Upper lobe of right lung (tissue), 1 donor: ENCODE data around the gene TRHDE. TPM values are rescaled to one million over a fixed set of nuclear protein-coding genes. Genes with fewer than 3 reads are reported as not detected.
"Not testable (repeated sequence)": the region's sequence is repeated elsewhere in the genome, so short reads cannot be mapped to it uniquely, and the experiment has no call there.

Experiments
- ATAC-seq: fragments of 200-7000 bp; cut with Tn5 transposase; one replicate; pipeline ENCODE4 v1.9.1; 2020; ENCODE audit warnings: mild to moderate bottlenecking, moderate library complexity
- DNase-seq: peaks from one replicate; pipeline ENCODE4 v3.0.0-alpha.2; 2020
- H3K27ac ChIP-seq: fragments of 200-600 bp; one replicate; pipeline ENCODE4 v1.8.0; 2022
- H3K27me3 ChIP-seq: fragments of 200-600 bp; one replicate; pipeline ENCODE4 v1.8.0; 2022; ENCODE audit warnings: mild to moderate bottlenecking
- H3K36me3 ChIP-seq: fragments of 200-600 bp; one replicate; pipeline ENCODE4 v1.8.0; 2022
- H3K4me1 ChIP-seq: fragments of 200-600 bp; one replicate; pipeline ENCODE4 v1.8.0; 2022
- H3K4me3 ChIP-seq: fragments of 200-600 bp; one replicate; pipeline ENCODE4 v1.8.0; 2022; ENCODE audit warnings: mild to moderate bottlenecking
- H3K9me3 ChIP-seq: fragments of 200-600 bp; one replicate; pipeline ENCODE4 v1.8.0; 2022
- CTCF ChIP-seq: fragments of 200-600 bp; IDR thresholded peaks from one replicate; pipeline ENCODE4 v1.8.0; 2022; ENCODE audit warnings: antibody characterized with exemption
- intact Hi-C: fragments of 100-400 bp; cut with DNase I; formaldehyde crosslinking; loops from one replicate; pipeline ENCODE4 v1.11.0; 2022
- total RNA-seq: library from RNA; stranded (reverse); fragmentation: NEBNext Ultra II Directional; extraction: Animal tissue kit (Norgen Biotek cat#: 25700); gene quantifications from one replicate; pipeline ENCODE4 v1.2.1, GENCODE V29; 2021
- donor health status: DM: no; HTN: yes; CAD: no; lungs with severe emphysema.

Gene TRHDE
- total RNA-seq, 1 donor from 2014 or later: 7.3 TPM

- Histone ChIP-seq H3K4me1 (no peaks in the 10 kb centered on the region), H3K4me3 (no peak overlapping the region), H3K27me3 (no peaks in the 10 kb centered on the region), H3K27ac (no peak overlapping the region), H3K36me3 (no peaks in the 10 kb centered on the region), H3K9me3 (no peaks in the 10 kb centered on the region)
- no peak for DNase-seq
- intact Hi-C loops: no loop called here
- no peak for TF ChIP-seq CTCF
- no peak for ATAC-seq
These were observed 346.6 kb downstream of the TRHDE start for GRCh38 chr12:72618764-72619163.

GRCh38 chr12:72622556-72622955 is 350.4 kb downstream of the TRHDE start:
- Histone ChIP-seq H3K4me3 (no peak overlapping the region), H3K27me3 (no peaks in the 10 kb centered on the region), H3K36me3 (no peaks in the 10 kb centered on the region), H3K27ac (no peak overlapping the region), H3K4me1 (no peaks in the 10 kb centered on the region), H3K9me3 (no peaks in the 10 kb centered on the region)
- DNase-seq (no peak), ATAC-seq (no peak)
- TF ChIP-seq CTCF: no peak
- intact Hi-C loops: no loop called here

GRCh38 chr12:72631926-72632685 is 359.9 kb downstream of the TRHDE start:
- no peak overlapping the region for H3K27ac ChIP-seq
- DNase-seq (no peak), ATAC-seq (no peak)
- H3K36me3 ChIP-seq: no peaks in the 10 kb centered on the region
- H3K4me3 ChIP-seq: no peak overlapping the region
- intact Hi-C loops: no loop called here
- H3K9me3 ChIP-seq: no peaks in the 10 kb centered on the region
- no peaks in the 10 kb centered on the region for H3K4me1 ChIP-seq
- TF ChIP-seq CTCF: no peak
- H3K27me3 ChIP-seq: no peaks in the 10 kb centered on the region

GRCh38 chr12:72642706-72643105 is 370.5 kb downstream of the TRHDE start:
- H3K4me3 ChIP-seq: no peak overlapping the region
- ATAC-seq (no peak), DNase-seq (no peak)
- no peaks in the 10 kb centered on the region for H3K4me1 ChIP-seq
- intact Hi-C loops: no loop called here
- H3K27ac ChIP-seq: no peak overlapping the region
- H3K36me3 ChIP-seq: no peaks in the 10 kb centered on the region
- no peak for TF ChIP-seq CTCF
- H3K9me3 ChIP-seq: no peaks in the 10 kb centered on the region
- no peaks in the 10 kb centered on the region for H3K27me3 ChIP-seq

GRCh38 chr12:72647139-72647538 is 375.0 kb downstream of the TRHDE start:
- H3K4me1 ChIP-seq: no peaks in the 10 kb centered on the region
- no peaks in the 10 kb centered on the region for H3K9me3 ChIP-seq
- ATAC-seq (no peak), DNase-seq (no peak)
- TF ChIP-seq CTCF: no peak
- no peak overlapping the region for H3K27ac ChIP-seq
- no peak overlapping the region for H3K4me3 ChIP-seq
- H3K27me3 ChIP-seq: no peaks in the 10 kb centered on the region
- H3K36me3 ChIP-seq: no peaks in the 10 kb centered on the region
- intact Hi-C loops: no loop called here

- H3K4me3 ChIP-seq: no peak overlapping the region
- H3K4me1 ChIP-seq: no peaks in the 10 kb centered on the region
- no peaks in the 10 kb centered on the region for H3K36me3 ChIP-seq
- H3K27ac ChIP-seq: no peak overlapping the region
- ATAC-seq: no peak
- no peaks in the 10 kb centered on the region for H3K27me3 ChIP-seq
- intact Hi-C loops: no loop called here
- H3K9me3 ChIP-seq: no peaks in the 10 kb centered on the region
- no peak for TF ChIP-seq CTCF
- DNase-seq: no peak
These were observed 386.4 kb downstream of the TRHDE start for GRCh38 chr12:72658615-72659014.

- ATAC-seq, H3K27ac ChIP-seq, H3K9me3 ChIP-seq, H3K4me1 ChIP-seq, intact Hi-C loops, H3K4me3 ChIP-seq, H3K36me3 ChIP-seq, H3K27me3 ChIP-seq, DNase-seq: not testable (repeated sequence)
These were observed 388.0 kb downstream of the TRHDE start for GRCh38 chr12:72660174-72660573.
